ENCODE data around the gene LRP1.

DNA sequence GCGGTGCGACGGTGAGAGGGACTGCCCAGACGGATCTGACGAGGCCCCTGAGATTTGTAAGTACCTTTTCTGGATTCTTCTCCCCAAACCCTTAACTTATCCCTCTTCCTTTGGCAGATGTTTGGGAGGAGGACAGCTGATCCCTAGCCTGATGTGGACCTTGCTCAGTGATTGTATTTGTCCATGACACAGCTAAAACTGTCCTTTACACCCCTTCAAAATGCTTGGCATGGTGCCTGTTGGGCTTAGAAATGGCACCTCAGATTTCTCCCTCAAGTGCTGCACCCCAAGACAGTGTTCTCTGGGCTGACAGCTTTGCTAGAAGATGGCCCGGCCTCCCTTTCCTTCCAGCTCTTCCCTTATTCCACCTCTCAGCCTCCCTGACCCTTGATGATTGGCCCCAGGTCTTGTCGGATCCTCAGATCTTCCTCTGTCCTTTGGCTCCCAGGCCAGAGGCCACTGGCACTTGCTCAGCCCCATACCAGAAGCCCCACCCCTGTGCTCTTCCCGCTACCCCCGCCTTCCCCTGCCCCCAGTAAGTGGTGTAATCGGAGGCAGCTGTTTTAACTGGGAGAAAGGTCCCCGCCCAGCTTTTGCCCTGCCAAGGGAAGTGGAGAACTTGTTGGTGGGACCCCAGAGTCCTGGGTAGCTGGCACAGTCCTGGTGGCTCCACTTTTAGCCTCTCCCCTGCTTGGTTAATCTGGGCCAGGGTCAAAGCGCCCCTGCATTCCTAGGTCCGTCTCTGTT is 10.4 kb downstream of the LRP1 start:
- TF ChIP-seq, protein P1, sequence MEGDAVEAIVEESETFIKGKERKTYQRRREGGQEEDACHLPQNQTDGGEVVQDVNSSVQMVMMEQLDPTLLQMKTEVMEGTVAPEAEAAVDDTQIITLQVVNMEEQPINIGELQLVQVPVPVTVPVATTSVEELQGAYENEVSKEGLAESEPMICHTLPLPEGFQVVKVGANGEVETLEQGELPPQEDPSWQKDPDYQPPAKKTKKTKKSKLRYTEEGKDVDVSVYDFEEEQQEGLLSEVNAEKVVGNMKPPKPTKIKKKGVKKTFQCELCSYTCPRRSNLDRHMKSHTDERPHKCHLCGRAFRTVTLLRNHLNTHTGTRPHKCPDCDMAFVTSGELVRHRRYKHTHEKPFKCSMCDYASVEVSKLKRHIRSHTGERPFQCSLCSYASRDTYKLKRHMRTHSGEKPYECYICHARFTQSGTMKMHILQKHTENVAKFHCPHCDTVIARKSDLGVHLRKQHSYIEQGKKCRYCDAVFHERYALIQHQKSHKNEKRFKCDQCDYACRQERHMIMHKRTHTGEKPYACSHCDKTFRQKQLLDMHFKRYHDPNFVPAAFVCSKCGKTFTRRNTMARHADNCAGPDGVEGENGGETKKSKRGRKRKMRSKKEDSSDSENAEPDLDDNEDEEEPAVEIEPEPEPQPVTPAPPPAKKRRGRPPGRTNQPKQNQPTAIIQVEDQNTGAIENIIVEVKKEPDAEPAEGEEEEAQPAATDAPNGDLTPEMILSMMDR (IDR thresholded peaks at IDR 0.05; ENCODE audit: insufficient read depth, low read depth, low read length) = no peak
- TF ChIP-seq EZH2 (IDR thresholded peaks at IDR 0.05; ENCODE audit: insufficient read depth, low read length) = no peak

All from astrocyte (in vitro differentiated cells and primary cell).